Keratinocyte (primary cell): ENCODE data around the gene GCNT2. TPM values are rescaled to one million over a fixed set of nuclear protein-coding genes. Genes with fewer than 3 reads are reported as not detected.

Experiments used
- DNase-seq: peaks from one replicate; pipeline ENCODE4 v3.0.0-alpha.2; 2011; ENCODE audit warnings: low read depth, missing footprints, low spot score
- FAIRE-seq: peaks from 2 replicates; lab custom pipeline; 2011; peaks lifted over from hg19 to GRCh38; lab: Jason Lieb, UNC
- H2AFZ ChIP-seq: 2 replicates; pipeline ENCODE4 v1.6.0; 2012; ENCODE audit warnings: low read length, control low read depth, inconsistent platforms; ENCODE audit not compliant: control insufficient read depth
- H3K27ac ChIP-seq: 2 replicates; pipeline ENCODE4 v1.5.1; 2011; ENCODE audit warnings: low read length; ENCODE audit not compliant: control insufficient read depth, insufficient read depth
- H3K27me3 ChIP-seq: 3 replicates; pipeline ENCODE4 v1.6.0; 2011; ENCODE audit warnings: low read length; ENCODE audit not compliant: control insufficient read depth, insufficient read depth; ENCODE audit errors: extremely low read depth
- H3K36me3 ChIP-seq, 2 experiments: 2 replicates in 1 of 2; 3 replicates in 1 of 2; pipeline ENCODE4 v1.5.1; 2011; ENCODE audit warnings: low read length in 2 of 2, mild to moderate bottlenecking in 1 of 2; ENCODE audit not compliant: control insufficient read depth in 2 of 2, insufficient read depth in 2 of 2; ENCODE audit errors: extremely low read depth in 1 of 2
- H3K4me1 ChIP-seq: 3 replicates; pipeline ENCODE4 v1.5.1; 2011; ENCODE audit warnings: low read length; ENCODE audit not compliant: control insufficient read depth, insufficient read depth; ENCODE audit errors: extremely low read depth
- H3K4me2 ChIP-seq: 3 replicates; pipeline ENCODE4 v1.6.0; 2011; ENCODE audit warnings: low read depth, low read length; ENCODE audit not compliant: control insufficient read depth, insufficient read depth; ENCODE audit errors: extremely low read depth
- H3K4me3 ChIP-seq, 3 experiments: fragments of 200-600 bp in 1 of 3; sonication (generic) in 1 of 3; 2 replicates in 2 of 3; 3 replicates in 1 of 3; pipeline ENCODE4 v1.5.1; 2011 to 2016; ENCODE audit warnings: low read length in 3 of 3, mild to moderate bottlenecking in 3 of 3, control low read depth in 2 of 3, inconsistent platforms in 1 of 3, low read depth in 1 of 3, mixed read lengths in 1 of 3, mixed run types in 1 of 3, moderate library complexity in 1 of 3; ENCODE audit not compliant: control insufficient read depth in 2 of 3, insufficient read depth in 2 of 3; ENCODE audit errors: extremely low read depth in 1 of 3
- H3K79me2 ChIP-seq: 2 replicates; pipeline ENCODE4 v1.6.0; 2012; ENCODE audit warnings: low read length; ENCODE audit not compliant: control insufficient read depth, insufficient read depth
- H3K9ac ChIP-seq: 3 replicates; pipeline ENCODE4 v1.6.0; 2011; ENCODE audit warnings: low read length; ENCODE audit not compliant: control insufficient read depth, insufficient read depth; ENCODE audit errors: extremely low read depth
- H3K9me1 ChIP-seq: 3 replicates; pipeline ENCODE4 v1.6.0; 2011; ENCODE audit warnings: low read length; ENCODE audit not compliant: control insufficient read depth, insufficient read depth; ENCODE audit errors: extremely low read depth
- H3K9me3 ChIP-seq: 2 replicates; pipeline ENCODE4 v1.5.1; 2012; ENCODE audit warnings: low read depth, low read length; ENCODE audit not compliant: control insufficient read depth
- H4K20me1 ChIP-seq: 3 replicates; pipeline ENCODE4 v1.6.0; 2011; ENCODE audit warnings: low read length; ENCODE audit not compliant: control insufficient read depth, insufficient read depth; ENCODE audit errors: extremely low read depth
- CTCF ChIP-seq, 3 experiments: IDR thresholded peaks in 1 of 3; conservative IDR thresholded peaks in 1 of 3; optimal IDR thresholded peaks in 1 of 3; 2 replicates in 2 of 3; 3 replicates in 1 of 3; pipeline versions ENCODE3 to v1.5.1; 2011; ENCODE audit warnings: low read length in 3 of 3, mild to moderate bottlenecking in 3 of 3, moderate library complexity in 2 of 3, control low read depth in 1 of 3, inconsistent platforms in 1 of 3; ENCODE audit not compliant: insufficient read depth in 2 of 3; ENCODE audit errors: extremely low read depth in 1 of 3
- EZH2 ChIP-seq: IDR thresholded peaks from one replicate; pipeline ENCODE4 v1.6.1; 2012; ENCODE audit warnings: inconsistent platforms, mild to moderate bottlenecking, low read length, moderate library complexity
- dilution Hi-C: fragments of 300-500 bp; cut with MboI; formaldehyde crosslinking; loops from one replicate; pipeline ENCODE4 v1.7.0; 2020; ENCODE audit warnings: low sequenced_read_pairs; ENCODE audit not compliant: extremely low pct_ligation_motif_present
- polyA plus RNA-seq, 5 experiments: library from polyadenylated mRNA; depleted of rRNA in 3 of 5; stranded (reverse) in 3 of 5; stranded (forward) in 1 of 5; unstranded in 1 of 5; fragments of >200 nt; gene quantifications; 1 replicate in 1 of 5; 2 replicates in 3 of 5; 3 replicates in 1 of 5; pipeline versions ENCODE4 v1.2.1 to v1.2.3, GENCODE V29; 2011 to 2012; ENCODE audit warnings: missing spikeins in 2 of 5, low read depth in 1 of 5, low replicate concordance in 1 of 5

Gene GCNT2
- polyA plus RNA-seq, 1 donor (not counting 4 experiments of a cell fraction or from before 2014, with no cell fraction given) = 7.3 TPM

GRCh38 chr6:10559522-10560152 lies 38.5 kb downstream of the GCNT2 start:
- dilution Hi-C loops = no loop called here
- Histone ChIP-seq H3K9me1 (no peaks in the 10 kb centered on the region), H4K20me1 (no peaks in the 10 kb centered on the region), H3K27ac (no peak overlapping the region), H3K36me3 (peaks cover 0 to 17% of the 10 kb centered on the region in 2 experiments), H3K9me3 (no peaks in the 10 kb centered on the region), H3K79me2 (no peaks in the 10 kb centered on the region), H3K9ac (no peak overlapping the region), H2AFZ (no peak overlapping the region), H3K27me3 (no peaks in the 10 kb centered on the region), H3K4me3 (no peak overlapping the region), H3K4me1 (peaks cover 7% of the 10 kb centered on the region), H3K4me2 (no peak overlapping the region)
- DNase-seq (no peak), FAIRE-seq (no peak)
- no peak for TF ChIP-seq CTCF (optimal IDR thresholded peaks at IDR 0.05 in 1 of 3, IDR thresholded peaks at IDR 0.05 in 1 of 3, conservative IDR thresholded peaks at IDR 0.05 in 1 of 3; ENCODE audit: extremely low read depth in 1 of 3, insufficient read depth in 2 of 3, low read length in 3 of 3)
- no peak for TF ChIP-seq EZH2

- no peak for TF ChIP-seq CTCF (optimal IDR thresholded peaks at IDR 0.05 in 1 of 3, IDR thresholded peaks at IDR 0.05 in 1 of 3, conservative IDR thresholded peaks at IDR 0.05 in 1 of 3; ENCODE audit: extremely low read depth in 1 of 3, insufficient read depth in 2 of 3, low read length in 3 of 3)
- no peak for TF ChIP-seq EZH2
- no peak overlapping the region for H3K27ac ChIP-seq
- no peaks in the 10 kb centered on the region for H3K79me2 ChIP-seq
- H3K36me3 ChIP-seq = peaks cover 0 to 19% of the 10 kb centered on the region in 2 experiments
- H3K27me3 ChIP-seq = no peaks in the 10 kb centered on the region
- H3K4me2 ChIP-seq = no peak overlapping the region
- dilution Hi-C loops = no loop called here
- H3K9me3 ChIP-seq = no peaks in the 10 kb centered on the region
- DNase-seq = no peak
- H4K20me1 ChIP-seq = no peaks in the 10 kb centered on the region
- no peak overlapping the region for H2AFZ ChIP-seq
- no peaks in the 10 kb centered on the region for H3K9me1 ChIP-seq
- FAIRE-seq = no peak
- no peaks in the 10 kb centered on the region for H3K4me1 ChIP-seq
- H3K9ac ChIP-seq = no peak overlapping the region
- H3K4me3 ChIP-seq = no peak overlapping the region
Observed at GRCh38 chr6:10561611-10562199, 40.6 kb downstream of the GCNT2 start.
